Putamen (tissue), 1 donor: Measurements from ENCODE around the gene FOXO6.

Experiments used
- DNase-seq: peaks from one replicate; pipeline ENCODE4 v3.0.0-alpha.2; 2016; ENCODE audit warnings: low spot score

The FOXO6 gene

DNA sequence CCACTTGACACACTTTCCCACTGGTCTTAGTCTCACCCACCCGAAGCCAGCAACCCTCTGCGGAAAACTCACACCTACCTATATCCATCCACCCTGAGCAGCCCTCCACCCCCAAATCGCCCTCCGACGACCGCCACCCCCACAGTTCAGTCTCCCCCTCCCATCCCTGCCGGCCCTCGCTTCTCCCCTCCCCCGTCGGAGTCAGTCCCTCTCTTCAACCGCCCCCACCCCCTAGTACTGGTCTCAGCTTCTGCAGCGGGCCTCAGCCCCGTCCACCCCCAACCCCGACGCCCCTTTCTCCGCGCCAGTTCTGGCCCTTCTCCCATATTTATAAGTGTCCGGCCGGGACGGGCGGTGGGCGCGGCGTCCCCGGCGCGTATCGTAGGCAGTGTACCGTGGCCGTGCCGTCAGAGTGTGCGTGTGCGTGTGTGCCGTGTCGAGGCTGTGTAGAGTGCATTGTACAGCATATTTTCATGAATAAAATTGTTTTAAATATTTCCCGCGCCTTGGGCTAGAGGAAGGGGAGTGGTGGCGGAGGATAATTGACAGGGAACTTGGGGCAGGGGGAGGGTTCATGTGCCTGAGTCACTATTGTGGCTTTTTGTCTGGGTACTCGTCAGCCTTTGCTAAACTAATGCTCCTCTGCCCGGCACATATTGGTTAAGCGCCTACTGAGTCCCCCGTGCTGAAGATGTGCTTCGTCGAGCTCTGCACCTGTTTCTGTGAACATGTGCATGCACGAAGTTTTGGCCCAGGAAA lies 22.0 kb downstream of the FOXO6 start:
- no peak for DNase-seq

DNA sequence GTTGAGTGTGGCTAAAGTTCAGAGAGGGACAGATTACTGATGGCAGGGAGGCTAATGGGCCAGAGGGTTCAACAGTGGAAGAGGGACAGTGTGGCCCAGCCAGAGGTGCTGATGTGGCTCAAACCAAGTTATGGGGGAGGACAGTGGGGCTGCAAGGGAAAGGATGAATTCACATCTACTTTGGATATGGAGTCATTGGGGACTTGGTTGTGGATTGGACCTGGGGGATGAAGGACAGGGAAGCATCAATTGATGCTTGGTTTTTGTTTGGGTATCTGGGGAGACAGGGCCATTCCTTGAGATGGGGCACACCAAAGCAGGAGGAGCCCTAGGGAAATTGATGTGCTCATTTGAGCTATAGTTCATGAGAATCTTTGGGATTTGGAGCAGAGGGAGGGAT lies 23.3 kb downstream of the FOXO6 start:
- DNase-seq = no peak

DNA sequence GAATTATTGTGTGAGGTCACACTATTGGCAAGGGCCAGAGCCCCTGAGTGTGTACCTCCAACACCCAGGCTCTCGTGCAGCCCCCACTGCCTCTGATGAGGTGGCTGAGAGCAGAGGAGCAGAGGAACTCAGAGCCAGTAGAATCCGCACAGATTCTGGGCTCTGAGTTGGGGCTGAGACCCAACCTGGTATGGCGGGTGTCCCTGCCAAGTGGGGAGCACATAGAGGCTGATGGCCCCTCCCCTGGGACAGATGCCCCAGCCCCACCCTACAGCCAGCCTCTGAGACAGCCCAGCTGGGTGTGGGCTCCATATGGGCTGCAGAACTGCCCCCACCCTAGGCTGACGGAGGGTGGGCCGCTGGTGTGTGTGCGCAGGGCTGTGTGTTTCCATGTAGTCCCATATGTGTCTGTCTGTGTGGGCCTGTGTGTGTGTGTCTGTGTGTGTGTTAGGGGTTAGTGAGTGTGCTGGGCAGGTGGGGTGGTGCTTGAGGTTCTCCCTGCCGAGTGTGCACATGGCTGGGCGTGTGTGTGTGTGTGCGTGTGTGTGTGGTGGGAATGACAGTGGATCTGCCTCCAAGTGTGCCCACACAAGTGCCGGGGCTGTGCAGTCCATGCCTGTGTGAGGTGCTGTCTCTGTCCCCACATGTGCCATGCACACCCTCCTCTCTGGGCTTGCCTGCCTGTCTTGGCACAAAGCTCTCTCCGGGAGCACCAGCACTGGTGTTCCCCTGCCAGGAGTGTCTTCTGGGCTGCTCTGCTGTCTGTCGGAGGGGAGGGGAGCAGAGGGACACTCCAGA lies 24.4 kb downstream of the FOXO6 start:
- no peak for DNase-seq

DNA sequence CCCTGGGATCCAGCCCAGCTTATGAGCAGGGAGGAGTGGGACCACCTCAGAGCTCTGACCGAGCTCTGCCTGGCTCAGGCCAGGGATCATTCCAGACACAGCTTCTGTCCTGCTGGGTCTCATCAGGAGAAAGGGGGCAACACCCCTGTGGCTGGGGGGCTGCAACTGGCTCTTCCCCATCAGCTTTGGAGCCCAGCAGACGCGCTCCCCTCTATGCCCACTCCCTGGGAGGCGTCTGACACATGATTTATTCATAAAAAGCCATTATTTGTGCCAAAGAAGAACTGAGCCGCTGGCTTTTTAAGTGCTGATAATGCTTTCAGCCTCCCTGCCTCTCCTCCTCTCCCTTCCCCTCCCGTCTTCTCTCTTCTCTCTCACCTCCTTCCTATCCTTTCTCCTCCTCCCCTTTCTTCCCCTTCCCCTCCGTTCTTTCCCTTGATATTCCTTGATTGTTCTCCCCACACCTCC lies 25.0 kb downstream of the FOXO6 start:
- DNase-seq = no peak

DNA sequence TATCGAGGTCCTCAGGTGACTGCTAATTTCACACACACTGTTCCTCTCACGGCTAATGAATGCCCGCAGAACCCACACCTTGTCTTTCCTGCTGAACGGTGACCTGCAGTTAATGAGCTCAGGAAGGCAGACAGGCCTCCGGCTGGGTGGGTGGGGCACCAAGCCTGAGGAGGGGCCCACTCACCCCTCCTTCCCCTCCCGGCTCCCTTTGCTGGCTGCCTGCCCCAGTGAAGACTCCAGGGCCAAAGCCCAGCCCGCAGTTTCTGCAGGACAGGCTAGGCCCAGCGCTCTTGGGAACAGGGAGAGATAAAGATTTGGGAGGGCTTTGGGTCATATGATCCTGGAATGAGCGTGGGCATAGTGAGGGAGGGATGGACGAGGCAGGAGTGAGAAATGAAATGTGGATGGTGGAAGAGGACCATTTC lies 26.4 kb downstream of the FOXO6 start:
- no peak for DNase-seq

DNA sequence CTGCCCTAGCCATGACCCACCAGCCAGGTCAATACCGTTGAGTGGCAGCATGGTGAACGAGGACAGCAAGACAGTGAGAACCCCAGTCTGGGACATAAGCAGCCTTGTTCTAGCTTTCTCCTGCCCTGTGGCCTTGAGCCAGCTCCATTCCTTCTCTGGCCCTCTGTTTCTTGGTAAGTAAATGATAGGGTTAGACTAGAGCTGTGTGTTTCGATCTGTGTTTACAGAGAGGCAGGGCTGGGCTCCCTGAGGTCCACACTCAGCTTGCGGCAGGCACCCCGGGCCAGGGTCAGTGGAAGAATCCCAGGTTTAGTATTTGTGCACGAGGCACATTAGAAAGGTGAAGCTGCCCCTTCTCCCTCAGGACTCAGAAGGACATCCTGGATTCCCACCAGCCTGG lies 27.3 kb downstream of the FOXO6 start:
- no peak for DNase-seq

DNA sequence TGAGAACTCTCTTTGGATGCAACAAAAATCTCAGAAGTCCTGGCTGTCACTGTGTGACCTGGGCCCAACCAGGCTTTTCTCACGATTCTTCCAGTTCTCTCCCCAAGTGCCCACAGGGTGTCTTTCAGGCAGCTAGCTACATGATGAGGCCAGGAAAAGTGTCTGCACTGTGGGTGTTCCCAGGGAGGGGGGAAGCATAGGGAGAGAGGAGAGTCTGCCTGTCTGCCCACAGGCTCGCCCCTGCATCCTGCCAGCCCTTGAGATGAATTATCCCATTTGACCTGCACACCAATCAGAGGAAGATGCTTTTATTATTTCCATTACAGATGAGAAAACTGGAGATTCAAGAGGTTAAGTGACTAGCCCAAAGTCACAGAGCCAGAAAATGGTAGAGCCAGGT lies 27.8 kb downstream of the FOXO6 start:
- DNase-seq = no peak

DNA sequence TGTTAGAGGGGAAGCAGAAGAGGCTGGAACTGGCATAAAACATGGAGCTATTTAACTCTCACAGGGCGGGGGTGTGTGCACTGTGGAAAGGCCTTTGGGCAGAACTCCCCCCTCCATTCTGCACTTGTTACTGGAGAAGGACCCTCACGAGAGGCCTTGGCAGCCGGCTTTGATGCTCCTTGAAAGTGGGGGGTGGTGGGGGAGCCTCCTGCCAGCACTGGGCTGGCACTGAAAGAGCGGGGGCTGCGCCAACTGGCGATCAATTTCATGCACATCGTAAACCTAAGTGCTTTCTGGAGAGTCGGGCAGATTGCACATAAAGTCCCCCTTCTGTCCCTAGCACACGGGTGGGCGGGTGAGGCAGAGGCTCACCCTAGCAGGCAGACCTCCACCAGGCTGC lies 28.9 kb downstream of the FOXO6 start:
- no peak for DNase-seq

DNA sequence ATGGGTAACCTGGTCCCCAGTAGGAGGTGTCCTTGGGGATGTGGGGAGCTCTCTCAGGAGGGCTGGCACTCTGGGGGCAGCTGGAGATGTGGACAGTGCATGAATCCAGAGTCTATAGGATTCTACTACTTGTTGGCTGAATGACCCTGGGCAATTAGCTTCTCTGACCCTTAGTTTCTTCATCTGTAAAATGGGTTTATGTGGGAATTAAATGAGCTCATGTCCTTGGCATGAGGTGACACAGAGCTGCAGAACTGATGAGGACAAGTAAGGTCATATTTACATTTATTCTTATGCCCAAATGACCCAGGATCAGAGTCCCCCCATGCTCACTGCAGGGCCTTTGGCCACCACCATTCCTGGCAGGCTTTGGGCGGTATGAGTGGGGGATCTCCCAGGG lies 29.3 kb downstream of the FOXO6 start:
- no peak for DNase-seq

DNA sequence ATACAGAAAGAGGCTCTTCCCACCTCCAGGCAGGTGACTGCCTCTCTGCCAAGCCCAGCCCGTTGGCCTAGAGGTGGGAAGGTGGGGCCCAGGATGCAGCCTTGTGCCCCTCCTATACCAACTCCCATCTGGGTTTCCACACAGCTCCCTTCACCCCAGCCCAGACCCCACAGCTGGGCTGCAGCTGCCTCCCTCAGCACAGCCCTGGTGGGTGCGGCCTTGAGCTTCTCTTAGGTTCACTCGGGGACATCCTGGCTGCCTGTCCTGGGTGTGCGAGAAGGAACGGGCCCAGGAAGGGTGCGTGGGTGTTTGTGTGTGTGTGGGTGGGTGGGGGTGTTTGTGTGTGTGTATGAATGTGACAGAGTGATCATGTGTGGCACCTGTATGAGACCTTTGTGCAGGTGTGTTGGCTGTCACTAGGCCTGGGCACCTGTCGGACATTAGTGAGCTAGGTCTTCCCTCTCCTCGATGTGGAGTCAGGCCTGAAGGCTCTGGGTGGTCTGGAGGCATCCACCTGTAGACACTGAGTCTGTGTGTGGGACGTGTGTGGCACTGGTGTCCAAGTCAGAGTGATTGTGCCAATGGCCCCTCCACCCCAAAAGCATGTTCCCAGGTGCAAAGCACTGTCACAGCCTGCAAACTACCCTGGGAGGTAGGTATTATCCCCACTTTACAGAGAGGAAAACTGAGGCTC lies 30.7 kb downstream of the FOXO6 start:
- DNase-seq = no peak

DNA sequence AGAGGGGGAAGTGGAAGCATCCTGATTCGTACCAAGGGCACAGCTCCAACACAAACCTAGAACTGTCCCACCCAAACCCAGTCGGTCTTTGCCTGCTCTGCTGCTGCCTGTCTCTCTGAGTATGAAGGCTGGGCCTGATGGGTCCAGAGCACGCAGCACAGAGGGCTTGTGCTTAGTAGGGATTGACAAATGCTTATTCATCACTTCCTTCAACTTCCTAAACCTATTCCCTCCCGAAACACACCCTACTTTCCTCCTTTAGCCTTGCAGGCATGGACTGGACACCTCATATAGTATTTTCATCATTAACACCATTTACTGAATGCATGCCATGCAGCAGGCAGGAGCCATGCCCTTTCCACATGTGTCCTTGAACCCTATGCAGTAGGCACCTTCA lies 31.3 kb downstream of the FOXO6 start:
- no peak for DNase-seq

DNA sequence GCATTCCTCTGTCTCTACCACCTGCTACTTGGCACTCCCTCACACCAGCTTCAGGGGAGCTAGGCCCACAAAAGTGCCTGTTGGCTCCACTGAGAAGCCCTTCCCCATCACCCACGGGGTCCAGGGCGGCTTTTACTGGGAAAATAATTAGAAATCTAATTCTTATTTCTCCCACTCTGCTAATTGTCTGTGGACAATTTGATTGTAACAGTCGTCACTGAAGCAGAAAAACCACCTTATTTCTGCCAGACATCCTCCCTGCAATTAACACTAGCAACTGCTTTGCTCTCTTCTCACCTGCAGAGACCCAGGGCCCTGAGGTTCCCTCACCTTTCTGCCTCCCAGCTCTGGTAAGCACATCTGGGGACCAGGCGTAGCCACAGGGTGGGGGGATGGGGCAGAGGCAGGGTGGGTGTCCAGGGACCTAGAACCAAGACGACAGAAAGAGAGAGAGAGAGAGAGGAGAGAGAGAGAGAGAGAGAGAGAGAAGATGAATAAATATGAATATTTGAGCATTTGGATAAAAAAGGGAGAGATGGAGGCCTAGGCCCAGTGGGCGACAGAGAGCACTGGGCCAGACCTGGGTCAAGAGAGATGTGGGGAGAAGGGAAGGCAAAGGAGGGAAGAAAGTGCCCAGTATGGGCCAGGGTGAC lies 32.6 kb downstream of the FOXO6 start:
- DNase-seq = no peak

DNA sequence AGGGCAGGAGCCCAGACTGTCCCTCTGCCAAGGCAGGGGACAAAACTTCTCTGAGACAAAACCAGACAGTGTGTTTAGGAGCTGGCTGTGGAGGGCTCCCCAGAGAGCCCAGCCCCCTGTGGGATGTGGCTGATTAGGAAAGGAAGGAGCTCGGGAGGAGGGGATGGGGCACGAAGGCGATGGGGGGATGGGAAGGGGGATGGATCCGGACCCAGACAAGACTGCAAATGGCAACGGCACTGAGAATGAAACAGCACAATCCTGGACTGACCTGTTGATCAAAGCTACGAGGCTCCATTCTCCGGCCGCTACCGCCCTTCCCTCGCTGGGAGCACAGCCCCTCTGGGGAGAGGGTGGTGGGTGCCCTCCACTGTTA lies 33.1 kb downstream of the FOXO6 start:
- DNase-seq = no peak

DNA sequence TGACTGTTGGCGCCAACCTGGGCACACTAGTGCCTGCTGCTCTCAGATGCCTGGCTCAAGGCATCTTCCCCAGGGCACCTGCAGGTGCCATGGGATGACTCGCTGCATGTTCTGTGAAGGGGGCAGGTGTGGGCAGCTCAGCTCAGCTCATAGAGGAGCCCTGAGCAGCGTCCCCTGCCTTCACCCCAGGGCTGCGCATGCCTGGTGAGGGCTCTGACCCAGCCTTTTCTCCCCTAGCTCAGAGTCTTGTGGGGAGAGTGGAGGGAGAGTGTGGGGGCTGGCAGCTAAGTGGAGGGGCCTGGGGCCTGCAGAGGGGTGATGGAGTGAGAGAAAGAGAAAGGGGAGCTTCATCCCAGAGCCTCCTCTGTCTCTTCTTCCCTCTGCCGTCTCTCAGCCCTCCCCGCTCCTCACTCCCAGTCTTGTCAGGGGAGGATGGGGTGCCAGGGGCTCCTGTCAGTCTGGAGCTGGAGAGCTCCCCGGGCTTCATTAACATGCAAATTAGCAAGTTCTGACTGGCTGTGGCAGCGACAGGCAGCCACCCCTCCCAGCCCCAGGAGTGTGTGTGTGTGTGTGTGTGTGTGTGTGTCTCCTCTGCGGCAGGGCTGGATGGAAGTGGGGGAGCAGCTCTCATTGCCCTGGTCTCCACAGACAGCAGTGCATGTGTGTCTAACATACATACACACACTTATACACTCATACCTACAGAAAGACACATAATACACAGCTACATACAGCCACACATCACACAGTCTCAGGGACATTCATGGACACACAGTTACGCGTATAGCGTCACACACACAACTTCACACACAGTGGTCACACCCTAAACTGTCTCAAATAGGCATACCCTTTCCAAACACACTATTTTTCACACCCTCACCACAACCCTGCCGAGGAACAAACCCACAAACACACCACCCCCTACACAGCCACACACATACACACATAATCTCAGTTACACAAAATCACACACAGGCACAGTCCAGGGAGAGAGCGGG lies 34.0 kb downstream of the FOXO6 start:
- DNase-seq = peak; percentile 64

DNA sequence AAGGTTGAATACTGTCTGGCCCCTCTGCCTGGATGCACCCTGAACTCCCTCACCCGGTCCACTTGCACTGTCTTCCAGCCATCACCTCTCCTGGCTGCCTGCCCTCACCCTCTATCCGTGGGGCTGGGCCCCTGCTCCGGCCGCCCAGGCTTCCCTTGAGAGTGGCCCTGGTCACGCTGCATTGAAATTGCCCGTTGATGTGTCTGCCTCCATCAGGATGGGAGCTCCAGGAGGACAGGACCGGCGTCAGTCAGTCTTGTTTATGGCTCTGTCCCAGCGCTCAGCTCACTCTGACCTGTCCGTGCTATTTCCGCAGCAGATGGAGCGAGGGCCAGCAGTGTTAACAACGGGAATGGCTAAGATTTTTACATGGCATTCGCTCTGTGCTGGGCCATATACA lies 34.9 kb downstream of the FOXO6 start:
- no peak for DNase-seq

DNA sequence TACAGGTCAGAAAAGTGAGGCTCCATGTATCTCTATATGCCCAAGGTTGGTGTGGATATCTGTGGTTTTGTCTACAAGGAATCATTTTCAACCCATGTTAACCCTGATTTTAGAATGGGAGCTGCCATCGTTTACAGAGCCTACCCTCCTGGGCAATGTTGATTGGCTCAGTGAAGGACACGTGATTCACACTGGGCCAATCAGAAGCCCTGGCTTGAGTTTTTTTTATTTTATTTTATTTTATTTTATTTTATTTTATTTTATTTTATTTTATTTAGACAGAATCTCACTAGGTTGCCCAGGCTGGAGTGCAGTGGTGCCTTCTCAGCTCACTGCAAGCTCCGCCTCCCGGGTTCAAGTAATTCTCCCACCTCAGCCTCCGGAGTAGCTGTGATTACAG lies 35.8 kb downstream of the FOXO6 start:
- DNase-seq = no peak

DNA sequence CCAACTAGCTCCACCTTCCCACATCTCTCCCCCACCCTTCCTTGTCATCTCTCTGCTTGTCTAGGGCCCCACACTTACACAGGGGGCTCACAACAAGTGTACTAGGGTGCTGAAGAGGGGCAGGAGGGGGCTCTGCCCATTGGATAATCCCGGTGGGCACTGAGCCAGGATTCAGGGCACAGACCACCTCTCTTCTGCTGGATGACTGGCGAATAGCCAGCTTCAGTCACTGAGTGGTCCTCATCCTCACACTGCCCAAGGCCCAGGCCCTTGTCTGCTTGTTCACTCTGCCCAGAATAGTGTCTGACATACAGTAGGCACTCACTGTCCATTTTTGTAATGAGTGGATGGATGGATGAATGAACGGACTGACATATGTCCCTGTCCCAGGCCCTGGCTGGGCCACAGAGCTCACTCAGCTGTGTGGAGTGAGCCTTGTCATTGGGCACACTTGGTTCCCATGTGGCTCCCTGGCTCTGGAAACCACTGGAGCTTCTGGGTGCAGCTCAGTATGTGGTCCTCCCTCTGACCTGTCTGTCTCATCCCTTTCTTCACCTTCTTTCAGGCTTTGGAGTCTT lies 36.6 kb downstream of the FOXO6 start:
- DNase-seq = no peak

DNA sequence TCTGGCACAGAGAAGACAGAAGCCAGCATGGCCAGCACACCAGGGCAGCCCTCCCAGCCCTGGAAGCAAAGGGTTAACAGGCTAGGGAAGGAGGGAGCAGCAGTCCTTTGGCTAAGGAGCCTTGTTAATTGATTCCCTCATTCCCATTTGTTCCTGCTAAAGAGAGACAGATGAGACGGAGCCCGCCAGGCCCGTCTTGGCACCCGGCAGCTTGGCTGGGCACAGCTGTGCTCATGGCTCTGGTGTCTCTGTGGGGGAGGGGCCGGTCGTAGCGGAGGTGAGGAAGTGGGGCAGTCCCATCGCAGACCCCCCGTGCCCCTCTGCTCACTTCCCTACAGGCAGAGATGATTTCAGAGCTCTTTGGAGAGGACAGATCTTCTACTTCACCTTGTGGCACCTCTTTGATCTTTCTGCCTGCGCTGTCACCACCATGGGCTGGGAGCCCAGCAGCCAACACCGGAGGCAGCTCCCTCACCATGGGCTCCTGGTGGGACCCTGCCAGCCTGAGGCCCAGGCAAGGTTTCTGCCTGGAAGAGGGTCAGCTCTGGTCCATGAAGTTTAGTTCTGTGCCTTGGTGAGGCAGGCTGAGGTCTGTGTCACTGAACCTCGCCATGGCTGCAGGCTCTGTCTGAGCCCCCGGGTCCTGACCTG lies 38.0 kb downstream of the FOXO6 start:
- DNase-seq = no peak

DNA sequence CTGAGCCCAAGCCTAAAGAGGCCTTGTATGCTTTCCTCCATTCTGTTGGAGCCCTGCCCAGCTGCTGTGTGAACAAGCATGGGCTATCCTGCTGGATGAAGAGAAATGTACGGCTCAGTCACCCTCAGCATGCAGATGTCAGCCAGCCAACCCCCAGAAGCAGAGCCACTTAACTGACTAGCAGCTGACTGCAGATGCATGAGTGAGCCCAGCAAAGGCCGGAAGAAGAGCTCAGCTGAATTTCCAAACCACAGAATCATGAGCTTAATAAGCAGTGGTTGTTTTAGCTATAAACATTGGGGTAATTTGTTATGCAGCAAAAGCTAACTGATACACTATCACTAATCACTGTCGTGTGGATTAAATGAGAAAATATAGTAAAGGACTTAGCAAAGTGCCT lies 39.0 kb downstream of the FOXO6 start:
- no peak for DNase-seq

DNA sequence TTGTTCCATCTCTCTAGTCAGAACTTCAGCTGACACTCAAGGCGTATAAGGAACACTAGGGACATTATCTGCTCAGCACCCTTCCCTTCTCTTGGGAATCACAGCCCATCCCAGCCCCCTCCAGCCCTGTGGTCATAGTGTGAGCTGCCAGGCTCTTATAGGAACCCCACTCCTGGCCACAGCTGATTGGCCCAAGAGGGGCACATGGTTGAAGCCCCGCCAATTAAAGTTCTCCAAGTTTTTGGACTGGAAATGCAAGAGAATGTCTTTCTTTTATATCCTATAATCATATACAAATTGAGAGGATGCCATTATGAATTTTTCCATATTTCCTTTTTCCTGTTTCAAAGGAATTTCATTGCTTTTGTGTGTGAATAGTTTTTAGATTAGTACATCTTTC lies 40.7 kb downstream of the FOXO6 start:
- DNase-seq = no peak
